ENCODE results near the gene COA8. TPM values are rescaled to one million over a fixed set of nuclear protein-coding genes. Genes with fewer than 3 reads are reported as not detected.

COA8 gene
- total and polyA plus RNA-seq, 2 of the 8 experiments (the other 6 are each of a cell fraction or from before 2014, with no cell fraction given): 7.1 to 35.5 TPM

GRCh38 chr14:103531421-103532215, 31.1 kb upstream of the COA8 start (continued):
- TF ChIP-seq POLR2A (IDR thresholded peaks at IDR 0.05; ENCODE audit: control extremely low read depth in 1 of 2, low read depth in 2 of 2, low read length in 2 of 2): no peak
- no peak for TF ChIP-seq SP1 (IDR thresholded peaks at IDR 0.05; ENCODE audit: low read depth, low read length)
- no peak for TF ChIP-seq PHF8 (conservative IDR thresholded peaks at IDR 0.05; ENCODE audit: low read depth, low read length)
- TF ChIP-seq CBX8 (IDR thresholded peaks at IDR 0.05; ENCODE audit: borderline replicate concordance, low read depth, low read length): no peak
- no peak for TF ChIP-seq CHD1 (IDR thresholded peaks at IDR 0.05; ENCODE audit: low read depth, low read length)
- TF ChIP-seq KDM4A (IDR thresholded peaks at IDR 0.05; ENCODE audit: low read depth, low read length, severe bottlenecking): no peak

All from H1 (cell line).